Measurements from ENCODE around the gene DNLZ.
"Not testable (repeated sequence)": the region's sequence is repeated elsewhere in the genome, so short reads cannot be mapped to it uniquely, and the experiment has no call there.

DNLZ gene

GRCh38 chr9:136355616-136356557 lies 7.7 kb downstream of the DNLZ start:
- DNase-seq (ENCODE audit: low read depth) = no peak
- in situ Hi-C loops (cut with HindIII; ENCODE audit: low sequenced_read_pairs) = no loop called here
- no peak for TF ChIP-seq CTCF (IDR thresholded peaks at IDR 0.05; ENCODE audit: low read depth, low read length, missing control alignments)
- no peak overlapping the region for H3K4me3 ChIP-seq (ENCODE audit: low read depth, low read length)

DNA sequence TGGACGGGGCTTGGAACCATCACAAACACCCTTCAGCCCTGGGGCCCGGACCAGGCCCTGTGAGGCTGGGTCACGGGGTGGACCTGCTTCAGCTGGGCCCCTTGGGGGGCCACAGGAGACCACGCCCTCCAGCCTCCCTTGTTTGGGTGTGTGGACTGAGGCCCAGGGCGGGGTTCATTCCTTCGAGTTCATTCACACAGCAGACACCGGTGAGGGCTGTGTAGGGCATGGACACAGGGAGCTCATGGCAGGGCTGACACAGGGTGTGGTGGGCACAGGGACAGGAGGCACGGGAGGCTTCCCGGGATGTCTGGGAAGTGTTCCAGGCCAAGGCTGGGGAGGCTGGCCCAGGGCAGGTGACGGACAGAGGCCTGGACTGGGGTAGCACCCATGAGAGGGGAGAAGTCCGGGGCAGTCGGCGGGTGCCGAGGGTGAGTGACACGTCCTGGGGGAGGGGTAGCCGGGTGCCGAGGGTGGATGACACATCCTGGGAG lies 8.9 kb downstream of the DNLZ start:
- no peak for DNase-seq (ENCODE audit: low read depth)
- in situ Hi-C loops (cut with HindIII; ENCODE audit: low sequenced_read_pairs) = no loop called here
- TF ChIP-seq CTCF (IDR thresholded peaks at IDR 0.05; ENCODE audit: low read depth, low read length, missing control alignments) = no peak
- H3K4me3 ChIP-seq (ENCODE audit: low read depth, low read length) = no peak overlapping the region

DNA sequence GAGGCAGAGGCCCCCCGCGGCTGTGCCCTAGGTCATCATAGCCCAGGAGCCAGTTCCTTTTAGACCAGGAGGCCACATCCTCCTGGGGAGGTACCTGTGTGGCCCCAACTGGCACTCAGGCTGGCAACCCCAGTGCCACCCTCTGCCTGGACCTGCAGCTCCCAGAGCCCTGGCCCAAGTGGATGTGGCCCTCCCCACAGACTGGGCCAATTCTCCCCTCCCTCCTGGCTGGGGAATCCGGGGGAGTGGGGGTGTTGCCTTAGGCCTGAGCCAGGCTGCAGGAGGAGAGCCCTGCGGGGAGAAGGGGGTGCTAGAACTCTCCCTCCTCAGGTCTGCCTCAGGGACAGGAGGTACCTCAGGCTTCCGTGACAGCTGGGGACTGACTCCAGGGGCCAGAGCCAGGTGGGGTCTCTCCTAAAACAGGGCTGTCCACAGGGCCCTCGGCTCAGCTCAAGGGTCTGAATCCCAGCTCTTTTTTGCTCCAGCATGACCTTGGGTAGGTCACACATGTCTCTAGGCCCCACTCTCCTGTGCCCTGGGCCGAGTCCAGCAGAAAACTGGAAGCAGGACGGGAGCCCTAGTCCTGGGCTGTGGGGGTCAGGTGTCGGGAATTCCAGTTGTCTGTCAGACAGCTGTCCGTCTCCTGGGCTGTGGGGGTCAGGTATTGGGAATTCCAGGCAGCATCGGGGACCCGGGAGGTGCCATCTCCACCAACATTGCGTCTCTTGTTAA lies 9.6 kb downstream of the DNLZ start:
- no peak for DNase-seq (ENCODE audit: low read depth)
- H3K4me3 ChIP-seq (ENCODE audit: low read depth, low read length) = no peak overlapping the region
- in situ Hi-C loops (cut with HindIII; ENCODE audit: low sequenced_read_pairs) = no loop called here
- TF ChIP-seq CTCF (IDR thresholded peaks at IDR 0.05; ENCODE audit: low read depth, low read length, missing control alignments) = no peak

DNA sequence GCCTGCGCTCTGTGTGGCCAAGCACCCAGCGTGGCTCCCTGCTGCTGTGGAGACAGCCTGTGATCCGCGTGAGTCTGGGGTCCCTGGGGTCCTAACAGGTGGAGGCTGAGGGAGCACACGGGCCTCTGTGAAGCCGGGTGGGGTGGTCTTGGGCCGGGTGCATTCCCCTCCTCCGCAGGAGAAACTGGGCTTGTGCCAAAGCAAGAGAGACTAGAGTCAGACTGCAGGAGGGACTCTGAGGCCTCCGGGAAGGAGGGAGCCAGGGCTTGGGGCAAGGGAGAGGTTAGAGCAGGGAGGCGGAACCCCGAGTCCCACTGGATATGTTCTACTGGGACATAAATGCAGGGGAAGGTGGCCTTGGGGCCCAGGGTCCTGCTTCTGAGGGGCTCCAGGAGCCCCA lies 10.5 kb downstream of the DNLZ start:
- DNase-seq (ENCODE audit: low read depth) = no peak
- in situ Hi-C loops (cut with HindIII; ENCODE audit: low sequenced_read_pairs) = no loop called here
- H3K4me3 ChIP-seq (ENCODE audit: low read depth, low read length) = no peak overlapping the region
- TF ChIP-seq CTCF (IDR thresholded peaks at IDR 0.05; ENCODE audit: low read depth, low read length, missing control alignments) = no peak

DNA sequence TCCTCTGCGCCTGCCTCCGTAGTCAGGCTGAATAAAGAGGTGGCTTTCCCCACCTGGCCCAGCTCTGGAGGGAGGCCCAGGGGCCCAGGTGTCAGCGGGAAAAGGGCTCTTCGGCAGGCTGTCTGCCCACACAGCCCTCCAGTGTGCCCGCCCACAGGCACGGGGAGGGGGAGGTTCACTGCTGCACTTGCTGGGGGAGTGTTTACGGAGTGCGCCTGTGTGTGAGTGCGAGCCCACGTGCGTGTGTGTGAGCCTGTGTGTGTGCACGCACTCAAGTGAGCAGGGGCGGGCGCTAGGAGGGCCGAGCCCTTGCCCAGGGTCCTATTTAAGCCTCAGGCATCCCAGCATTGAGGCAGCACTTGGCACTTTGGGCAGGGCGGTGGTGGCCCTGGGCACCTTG lies 10.9 kb downstream of the DNLZ start:
- TF ChIP-seq CTCF (IDR thresholded peaks at IDR 0.05; ENCODE audit: low read depth, low read length, missing control alignments) = no peak
- DNase-seq (ENCODE audit: low read depth) = no peak
- in situ Hi-C loops (cut with HindIII; ENCODE audit: low sequenced_read_pairs) = no loop called here
- H3K4me3 ChIP-seq (ENCODE audit: low read depth, low read length) = no peak overlapping the region

GRCh38 chr9:136351868-136352267 lies 11.7 kb downstream of the DNLZ start:
- DNase-seq (ENCODE audit: low read depth); in situ Hi-C loops (cut with HindIII; ENCODE audit: low sequenced_read_pairs); H3K4me3 ChIP-seq (ENCODE audit: low read depth, low read length): not testable (repeated sequence)

All from astrocyte of the cerebellum (primary cell).